ENCODE measurements around the gene SLC43A2. TPM values are rescaled to one million over a fixed set of nuclear protein-coding genes. Genes with fewer than 3 reads are reported as not detected.
A peak's percentile ranks its signal among the peaks of the same experiment; 100 is the strongest.
"Not testable (repeated sequence)": the region's sequence is repeated elsewhere in the genome, so short reads cannot be mapped to it uniquely, and the experiment has no call there.

SLC43A2 gene
- 1 to 10 TPM in 1 of 2 donors, under 1 TPM in 1; 0.52 to 1.6 TPM for total RNA-seq

DNA sequence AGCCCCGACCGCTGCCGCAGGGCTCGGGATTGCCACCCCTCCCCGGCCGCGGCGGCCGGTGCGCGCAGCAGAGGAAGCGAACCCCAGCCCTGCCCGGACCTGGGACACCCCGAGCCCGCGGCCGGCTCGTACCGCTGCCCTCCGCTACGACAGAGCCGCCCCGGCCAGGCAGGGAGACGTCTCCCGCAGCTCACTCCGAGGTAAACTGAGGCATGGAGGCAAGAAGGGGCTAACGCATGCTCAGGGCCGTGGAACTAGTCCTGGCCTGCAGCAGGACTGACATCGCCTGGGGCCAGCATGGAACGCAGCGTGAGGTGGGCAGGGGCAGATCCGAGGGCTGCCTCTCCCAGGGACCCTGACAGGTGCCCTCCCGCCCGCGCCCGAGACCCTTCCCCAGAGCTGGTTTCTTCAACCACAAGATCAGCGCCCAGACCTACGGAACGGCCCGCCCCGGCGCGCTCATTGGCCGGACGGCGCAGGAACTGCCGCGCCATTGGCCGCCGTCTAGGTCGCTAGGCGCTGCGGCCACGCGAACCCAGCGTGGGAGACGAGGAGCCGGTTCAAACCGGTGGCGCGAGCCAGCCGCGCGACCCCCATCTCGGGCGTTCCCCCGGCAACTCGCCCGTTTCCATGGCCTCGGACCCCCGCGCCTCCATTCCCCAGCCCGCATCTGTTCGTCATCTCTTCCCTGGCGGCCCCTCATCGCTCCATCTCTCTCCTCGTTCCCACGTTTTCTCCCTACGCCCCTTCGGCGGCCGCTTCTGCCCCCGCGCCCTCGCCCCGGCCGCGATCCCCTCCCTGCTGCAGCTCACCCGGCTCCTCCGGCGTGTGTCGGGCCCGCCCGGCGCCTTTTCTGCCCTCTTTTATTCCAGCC is at the start of gene SLC43A2:
TSS of gene SLC43A2 (minus strand) at position 853 of the 874 bp plus-strand sequence. CDS start 960 bp downstream, outside the sequence.
- H3K27me3 Mint-ChIP-seq: peaks cover 10% of the 10 kb centered on the region
- no peaks in the 10 kb centered on the region for H3K4me1 Mint-ChIP-seq
- peak; percentile 90 for ATAC-seq (replicated peaks)
- H3K36me3 Mint-ChIP-seq (ENCODE audit: low read depth): no peaks in the 10 kb centered on the region
- peak within 1 kb of the TSS; percentile 93 for H3K4me3 Mint-ChIP-seq
- peak within 1 kb of the TSS; percentile 61 for H3K27ac Mint-ChIP-seq
- H3K9me3 Mint-ChIP-seq: no peaks in the 10 kb centered on the region

DNA sequence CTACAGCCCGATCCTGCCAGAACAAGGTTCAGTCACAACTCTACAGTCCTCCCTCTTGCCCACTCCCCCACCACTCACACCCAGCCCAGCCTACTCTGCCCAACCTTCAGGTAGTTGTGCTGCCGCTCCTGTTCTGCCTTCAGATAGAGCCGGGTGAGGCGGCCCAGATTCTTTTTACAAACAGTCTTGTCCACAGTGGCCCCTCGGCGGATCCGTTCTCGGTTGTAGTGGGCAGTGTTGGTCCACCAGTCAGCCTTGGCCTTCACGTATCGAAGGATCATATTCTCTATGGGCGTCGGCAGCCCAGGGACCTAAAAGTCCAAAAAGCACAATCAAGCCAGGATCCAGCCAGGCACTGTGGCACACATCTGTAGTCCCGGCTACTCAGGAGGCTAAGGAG is 47.8 kb upstream of the SLC43A2 start:
- no peak for ATAC-seq (replicated peaks)
- Mint-ChIP-seq H3K36me3 (ENCODE audit: low read depth) (peaks cover 100% of the 10 kb centered on the region), H3K9me3 (no peaks in the 10 kb centered on the region), H3K27me3 (no peaks in the 10 kb centered on the region), H3K4me3 (no peak overlapping the region), H3K27ac (no peak overlapping the region), H3K4me1 (peaks cover 16% of the 10 kb centered on the region)

DNA sequence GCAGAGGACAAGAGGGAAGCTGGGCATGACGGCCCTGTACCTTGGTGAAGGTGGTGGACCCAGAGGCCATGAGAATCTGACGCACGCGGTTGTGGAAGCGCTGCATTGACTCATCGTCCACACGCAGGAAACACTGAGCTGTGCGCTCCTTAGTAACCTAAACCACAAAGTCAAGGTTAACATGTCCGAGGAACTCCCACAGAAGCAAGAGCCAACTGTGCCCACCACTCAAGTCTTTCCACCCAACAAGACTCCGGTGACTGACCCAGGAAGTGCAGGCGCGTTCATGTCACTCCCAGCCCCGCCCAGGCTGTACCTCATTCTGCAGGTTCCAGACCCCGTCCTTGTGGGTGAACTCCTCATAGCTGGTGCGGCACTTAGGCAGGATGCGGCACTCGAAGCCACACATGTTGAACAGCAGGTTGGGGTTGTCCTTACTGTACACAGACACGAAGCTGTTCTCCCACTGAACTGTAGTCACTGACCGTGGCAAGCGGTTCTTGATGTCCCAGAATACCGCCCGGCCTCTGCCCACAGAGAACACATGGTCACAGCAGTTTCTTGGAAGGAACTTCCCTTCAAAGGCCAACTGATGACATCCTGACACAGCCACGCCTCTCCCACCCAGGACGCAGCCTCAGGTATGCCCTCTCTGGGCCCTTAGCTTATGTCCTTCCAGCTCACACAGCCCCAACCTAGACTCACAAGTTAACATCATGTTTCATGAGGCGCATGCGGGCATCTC is 44.6 kb upstream of the SLC43A2 start:
- Mint-ChIP-seq H3K27me3 (no peaks in the 10 kb centered on the region), H3K27ac (peak overlapping the region; percentile 54), H3K4me1 (peaks cover 22% of the 10 kb centered on the region), H3K9me3 (no peaks in the 10 kb centered on the region), H3K36me3 (ENCODE audit: low read depth) (peaks cover 100% of the 10 kb centered on the region), H3K4me3 (peak overlapping the region; percentile 30)
- peak; percentile 91 for ATAC-seq (replicated peaks)

DNA sequence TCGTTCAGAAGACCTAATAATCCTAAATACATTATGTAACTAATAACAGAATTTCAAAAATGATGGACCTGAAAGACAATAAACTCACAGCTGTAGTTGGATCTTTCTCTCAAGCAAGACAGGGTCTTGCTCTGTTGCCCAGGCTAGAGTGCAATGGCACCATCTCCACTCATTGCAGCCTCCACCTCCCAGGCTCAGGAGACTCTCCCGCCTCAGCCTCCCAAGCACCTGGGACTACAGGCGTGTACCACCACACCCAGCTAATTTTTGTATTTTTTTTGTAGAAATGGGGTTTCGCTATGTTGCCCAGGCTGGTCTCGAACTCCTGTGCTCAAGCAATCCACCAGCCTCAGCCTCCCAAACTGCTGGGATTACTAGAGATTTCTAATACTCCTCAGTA is 35.3 kb upstream of the SLC43A2 start:
- H3K9me3 Mint-ChIP-seq; H3K27ac Mint-ChIP-seq; H3K4me3 Mint-ChIP-seq; H3K27me3 Mint-ChIP-seq; ATAC-seq (replicated peaks); H3K4me1 Mint-ChIP-seq: not testable (repeated sequence)
- peaks cover 98% of the 10 kb centered on the region for H3K36me3 Mint-ChIP-seq (ENCODE audit: low read depth)

DNA sequence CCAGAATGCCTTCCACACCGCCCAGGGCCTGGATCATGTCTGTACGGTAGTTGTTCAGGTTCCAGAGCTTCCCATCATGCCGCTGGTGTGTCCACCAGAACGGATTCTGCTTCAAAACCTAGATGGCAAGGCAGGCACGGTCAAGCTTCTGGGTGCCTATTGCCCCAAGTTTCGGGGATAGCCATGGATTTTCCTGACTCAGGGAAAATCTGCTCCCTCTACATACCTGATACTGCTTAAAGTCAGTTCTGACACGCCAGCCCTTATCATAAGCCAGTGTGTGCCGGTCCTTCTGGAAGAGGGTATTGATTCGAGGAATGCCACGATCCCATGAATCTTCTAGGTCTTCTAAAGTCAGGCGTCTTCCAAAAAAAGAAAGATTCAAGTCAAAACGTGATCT is 32.4 kb upstream of the SLC43A2 start:
- no peaks in the 10 kb centered on the region for H3K27me3 Mint-ChIP-seq
- H3K36me3 Mint-ChIP-seq (ENCODE audit: low read depth): peaks cover 100% of the 10 kb centered on the region
- peaks cover 3% of the 10 kb centered on the region for H3K4me1 Mint-ChIP-seq
- H3K27ac Mint-ChIP-seq: no peak overlapping the region
- ATAC-seq (replicated peaks): no peak
- H3K9me3 Mint-ChIP-seq: no peaks in the 10 kb centered on the region
- no peak overlapping the region for H3K4me3 Mint-ChIP-seq

DNA sequence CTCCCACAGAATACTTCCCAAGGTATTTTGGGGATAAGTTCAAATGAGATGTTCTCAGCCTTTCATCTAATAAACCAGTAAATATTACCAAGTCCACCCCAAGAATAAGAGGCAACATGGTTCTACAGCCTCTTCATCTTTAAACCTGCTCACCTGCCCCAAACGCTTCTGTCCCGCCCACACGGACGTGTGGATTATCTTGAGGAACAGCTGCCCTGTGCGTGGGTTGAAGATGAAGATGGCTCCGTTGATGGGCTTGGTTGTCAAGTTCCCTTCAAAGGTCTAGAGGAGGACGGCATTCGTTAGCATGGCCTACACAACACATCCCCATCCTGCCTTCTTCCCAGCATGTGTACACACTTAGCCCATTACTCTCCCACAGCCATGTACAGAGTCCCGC is 29.5 kb upstream of the SLC43A2 start:
- H3K9me3 Mint-ChIP-seq: no peaks in the 10 kb centered on the region

GRCh38 chr17:1653735-1654134 is 25.1 kb upstream of the SLC43A2 start:
- H3K4me3 Mint-ChIP-seq: no peak overlapping the region
- peaks cover 87% of the 10 kb centered on the region for H3K36me3 Mint-ChIP-seq (ENCODE audit: low read depth)
- H3K9me3 Mint-ChIP-seq: no peaks in the 10 kb centered on the region
- H3K27ac Mint-ChIP-seq: no peak overlapping the region
- H3K27me3 Mint-ChIP-seq: no peaks in the 10 kb centered on the region
- no peak for ATAC-seq (replicated peaks)
- H3K4me1 Mint-ChIP-seq: peaks cover 3% of the 10 kb centered on the region

More for the DNA sequence above, 29.5 kb upstream of the SLC43A2 start:
- no peak overlapping the region for H3K4me3 Mint-ChIP-seq
- H3K27ac Mint-ChIP-seq: peak overlapping the region; percentile 28
- ATAC-seq (replicated peaks): no peak
- no peaks in the 10 kb centered on the region for H3K27me3 Mint-ChIP-seq
- H3K4me1 Mint-ChIP-seq: peaks cover 3% of the 10 kb centered on the region
- H3K36me3 Mint-ChIP-seq (ENCODE audit: low read depth): peaks cover 100% of the 10 kb centered on the region

GRCh38 chr17:1652794-1653193 is 24.2 kb upstream of the SLC43A2 start:
- not testable (repeated sequence) for H3K27me3 Mint-ChIP-seq; H3K4me3 Mint-ChIP-seq; H3K9me3 Mint-ChIP-seq; H3K4me1 Mint-ChIP-seq; ATAC-seq (replicated peaks); H3K27ac Mint-ChIP-seq
- H3K36me3 Mint-ChIP-seq (ENCODE audit: low read depth): peaks cover 77% of the 10 kb centered on the region

- no peaks in the 10 kb centered on the region for H3K27me3 Mint-ChIP-seq
- H3K27ac Mint-ChIP-seq: no peak overlapping the region
- H3K9me3 Mint-ChIP-seq: no peaks in the 10 kb centered on the region
- H3K36me3 Mint-ChIP-seq (ENCODE audit: low read depth): peaks cover 65% of the 10 kb centered on the region
- no peak overlapping the region for H3K4me3 Mint-ChIP-seq
- no peak for ATAC-seq (replicated peaks)
- H3K4me1 Mint-ChIP-seq: peaks cover 3% of the 10 kb centered on the region
These were observed 22.9 kb upstream of the SLC43A2 start for GRCh38 chr17:1651559-1651844.

DNA sequence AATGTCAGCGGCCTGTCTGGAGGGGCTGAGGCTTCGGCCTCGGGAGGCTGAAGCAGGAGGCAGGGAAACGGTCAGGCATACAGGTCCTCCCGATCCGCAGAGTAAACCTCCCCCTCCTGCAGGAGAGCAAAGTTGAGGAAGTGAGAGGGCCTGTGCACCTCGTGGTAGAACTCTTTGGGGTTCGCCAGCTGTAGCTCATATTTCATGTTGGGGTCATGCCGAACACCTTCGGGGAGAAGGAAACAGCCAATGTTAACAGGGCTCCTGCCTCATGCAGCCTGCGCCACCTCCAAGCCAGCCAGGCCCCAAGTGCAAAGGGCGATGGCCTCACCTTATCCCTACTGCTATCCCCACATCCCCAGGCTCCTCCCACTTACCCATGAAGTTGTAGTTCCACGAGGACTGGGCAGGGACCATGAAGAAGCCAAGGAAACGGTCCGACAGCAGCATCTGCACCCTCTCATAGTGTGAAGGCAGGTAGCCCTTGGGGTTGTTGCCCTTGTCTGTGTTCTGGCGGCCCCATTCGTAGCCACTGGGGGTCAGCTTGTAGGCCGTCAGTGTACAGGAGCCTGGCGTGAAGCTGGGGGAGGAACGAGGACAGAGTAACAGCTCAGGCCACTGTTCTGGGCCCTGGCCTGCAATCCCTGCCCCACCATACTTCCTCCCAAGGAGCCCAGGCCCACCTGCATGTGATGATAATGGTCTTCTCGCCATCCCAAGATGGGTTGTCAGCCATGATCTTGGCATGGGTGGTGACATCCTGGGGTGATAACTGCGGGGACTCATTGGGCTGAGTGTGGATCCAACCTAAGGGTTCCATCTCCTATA is 22.3 kb upstream of the SLC43A2 start:
- Mint-ChIP-seq H3K36me3 (ENCODE audit: low read depth) (peaks cover 59% of the 10 kb centered on the region), H3K9me3 (no peaks in the 10 kb centered on the region), H3K27ac (no peak overlapping the region), H3K4me3 (no peak overlapping the region), H3K27me3 (no peaks in the 10 kb centered on the region), H3K4me1 (no peaks in the 10 kb centered on the region)
- no peak for ATAC-seq (replicated peaks)

DNA sequence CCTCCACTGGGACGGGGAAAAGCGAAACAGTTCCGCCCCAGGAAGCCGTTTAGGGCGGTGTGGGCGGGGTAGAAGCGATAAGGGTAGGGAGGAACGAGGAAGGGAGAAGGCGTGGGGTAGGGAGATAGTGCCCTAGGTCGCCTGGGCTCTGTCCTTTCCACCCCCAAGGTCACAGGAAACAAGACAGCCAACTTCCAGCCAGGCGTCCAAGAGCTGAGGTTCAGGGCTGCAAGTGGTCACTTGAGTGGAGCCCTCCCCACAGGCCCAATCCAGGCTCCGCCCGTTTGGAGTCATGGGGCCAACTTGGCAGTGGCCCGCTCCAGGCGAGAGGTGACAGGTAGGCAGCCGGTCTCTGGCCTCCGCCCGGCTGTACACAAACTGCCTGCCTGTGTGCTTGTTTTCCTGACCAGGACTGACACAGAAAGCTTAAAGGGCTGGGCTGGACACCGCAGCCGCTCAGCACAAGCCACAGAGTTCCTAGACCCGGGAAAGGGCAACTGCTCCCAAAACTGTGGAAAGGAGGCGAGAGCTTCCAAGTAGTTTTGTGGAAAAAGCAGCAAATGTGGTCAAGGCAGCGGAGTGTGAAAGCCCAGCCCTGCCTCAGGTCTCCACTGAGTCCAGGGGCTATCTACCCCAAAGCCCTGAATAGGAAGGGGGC is 21.3 kb upstream of the SLC43A2 start, which contains the start of gene RILP:
TSS of gene RILP (minus strand) at position 23 of the 658 bp plus-strand sequence. CDS start 62 bp downstream, outside the sequence.
- Mint-ChIP-seq H3K4me1 (no peaks in the 10 kb centered on the region), H3K4me3 (peak within 1 kb of the TSS; percentile 52), H3K9me3 (no peaks in the 10 kb centered on the region), H3K27ac (no peak within 1 kb of the TSS), H3K36me3 (ENCODE audit: low read depth) (peaks cover 49% of the 10 kb centered on the region), H3K27me3 (no peaks in the 10 kb centered on the region)
- ATAC-seq (replicated peaks): peak; percentile 22

DNA sequence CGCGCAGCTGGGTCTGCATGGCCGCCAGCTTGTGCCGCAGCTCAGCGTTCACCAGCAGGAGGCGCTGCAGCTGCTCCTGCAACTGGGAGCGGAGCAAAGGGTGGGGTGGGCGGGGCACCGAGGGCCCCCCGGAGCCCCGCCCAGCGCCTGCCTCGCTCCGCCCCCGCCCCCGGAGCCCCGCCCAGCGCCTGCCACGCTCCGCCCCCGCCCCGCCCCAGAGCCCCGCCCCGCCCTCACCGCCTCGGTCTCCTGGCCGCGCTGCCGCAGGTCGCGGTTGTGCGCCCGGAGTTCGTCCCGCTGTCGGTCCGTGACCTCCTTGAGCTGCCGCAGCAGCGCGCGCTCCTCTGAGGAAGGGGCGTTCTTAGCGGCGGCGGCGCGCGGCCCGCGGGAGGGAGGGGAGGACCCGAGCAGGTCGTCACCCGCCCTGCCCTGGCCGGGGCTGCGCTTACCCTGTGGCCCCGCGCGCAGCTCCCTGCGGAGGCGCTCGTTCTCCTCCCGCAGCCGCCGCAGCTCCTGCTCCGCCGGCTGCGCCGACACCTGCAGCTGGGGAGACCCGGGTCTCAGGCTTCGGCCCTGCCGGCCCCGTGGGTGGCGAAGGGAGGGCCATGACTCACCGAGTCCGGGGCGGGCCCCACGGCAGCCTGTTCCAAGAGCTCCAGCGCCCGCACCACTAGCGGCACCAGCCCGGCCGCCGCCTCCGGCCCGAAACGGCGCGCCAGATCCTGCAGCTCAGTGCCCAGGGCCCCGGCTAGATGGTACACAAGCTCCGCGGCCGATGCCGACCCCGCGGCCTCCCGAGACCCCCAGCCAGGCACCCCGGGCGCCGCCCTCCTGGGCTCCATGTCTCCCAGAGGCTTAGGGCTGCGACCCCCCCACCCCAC is 20.6 kb upstream of the SLC43A2 start:
- ATAC-seq (replicated peaks): peak; percentile 82
- H3K4me1 Mint-ChIP-seq: peaks cover 4% of the 10 kb centered on the region
- peak overlapping the region; percentile 52 for H3K4me3 Mint-ChIP-seq
- no peaks in the 10 kb centered on the region for H3K9me3 Mint-ChIP-seq
- no peaks in the 10 kb centered on the region for H3K27me3 Mint-ChIP-seq
- no peak overlapping the region for H3K27ac Mint-ChIP-seq
- peaks cover 42% of the 10 kb centered on the region for H3K36me3 Mint-ChIP-seq (ENCODE audit: low read depth)

Data from activated T-helper 17 cell treated with anti-CD3 and anti-CD28 coated beads, Interleukin-2, amount 50 U/mL, for 72 hours (primary cell).